GM19468 (cell line): ENCODE results near the gene NOX5.
"Not testable (repeated sequence)": the region's sequence is repeated elsewhere in the genome, so short reads cannot be mapped to it uniquely, and the experiment has no call there.

ENCODE experiments used
- ATAC-seq: cut with Tn5 transposase; IDR thresholded peaks from one replicate; pipeline ENCODE4 v1.9.1; 2021; ENCODE audit warnings: mild to moderate bottlenecking, moderate library complexity, moderate number of reproducible peaks; ENCODE audit not compliant: unreplicated experiment; ENCODE audit errors: extremely low read depth

NOX5 gene, protein sequence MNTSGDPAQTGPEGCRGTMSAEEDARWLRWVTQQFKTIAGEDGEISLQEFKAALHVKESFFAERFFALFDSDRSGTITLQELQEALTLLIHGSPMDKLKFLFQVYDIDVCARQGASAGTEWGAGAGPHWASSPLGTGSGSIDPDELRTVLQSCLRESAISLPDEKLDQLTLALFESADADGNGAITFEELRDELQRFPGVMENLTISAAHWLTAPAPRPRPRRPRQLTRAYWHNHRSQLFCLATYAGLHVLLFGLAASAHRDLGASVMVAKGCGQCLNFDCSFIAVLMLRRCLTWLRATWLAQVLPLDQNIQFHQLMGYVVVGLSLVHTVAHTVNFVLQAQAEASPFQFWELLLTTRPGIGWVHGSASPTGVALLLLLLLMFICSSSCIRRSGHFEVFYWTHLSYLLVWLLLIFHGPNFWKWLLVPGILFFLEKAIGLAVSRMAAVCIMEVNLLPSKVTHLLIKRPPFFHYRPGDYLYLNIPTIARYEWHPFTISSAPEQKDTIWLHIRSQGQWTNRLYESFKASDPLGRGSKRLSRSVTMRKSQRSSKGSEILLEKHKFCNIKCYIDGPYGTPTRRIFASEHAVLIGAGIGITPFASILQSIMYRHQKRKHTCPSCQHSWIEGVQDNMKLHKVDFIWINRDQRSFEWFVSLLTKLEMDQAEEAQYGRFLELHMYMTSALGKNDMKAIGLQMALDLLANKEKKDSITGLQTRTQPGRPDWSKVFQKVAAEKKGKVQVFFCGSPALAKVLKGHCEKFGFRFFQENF

GRCh38 chr15:69014454-69014853 lies at the start of gene NOX5:
NOX5 (plus strand) TSS chr15:69014695; CDS start chr15:69014736, 41 bp downstream.
- ATAC-seq, result no peak

DNA sequence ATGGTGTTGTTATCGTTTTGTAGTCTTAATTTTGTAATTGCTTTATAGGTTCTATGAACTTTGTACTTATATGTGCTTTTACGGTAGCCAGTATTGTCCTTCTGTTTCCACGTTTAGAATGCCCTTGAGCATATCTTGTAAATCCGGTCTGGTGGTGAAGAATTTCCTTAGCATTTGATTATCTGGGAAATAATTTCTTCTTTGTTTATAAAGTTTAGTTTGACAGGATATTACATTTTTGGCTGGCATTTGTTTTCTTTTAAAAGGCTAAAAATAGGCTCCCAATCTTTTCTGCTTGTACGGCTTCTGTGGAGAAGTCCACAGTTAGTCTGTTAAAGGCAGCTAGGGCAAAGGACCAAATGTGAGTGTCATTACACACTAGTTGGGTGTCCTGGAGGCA lies 47.5 kb upstream of the NOX5 start:
- ATAC-seq, result no peak

GRCh38 chr15:68967948-68968347 lies 46.5 kb upstream of the NOX5 start:
- ATAC-seq, result no peak

DNA sequence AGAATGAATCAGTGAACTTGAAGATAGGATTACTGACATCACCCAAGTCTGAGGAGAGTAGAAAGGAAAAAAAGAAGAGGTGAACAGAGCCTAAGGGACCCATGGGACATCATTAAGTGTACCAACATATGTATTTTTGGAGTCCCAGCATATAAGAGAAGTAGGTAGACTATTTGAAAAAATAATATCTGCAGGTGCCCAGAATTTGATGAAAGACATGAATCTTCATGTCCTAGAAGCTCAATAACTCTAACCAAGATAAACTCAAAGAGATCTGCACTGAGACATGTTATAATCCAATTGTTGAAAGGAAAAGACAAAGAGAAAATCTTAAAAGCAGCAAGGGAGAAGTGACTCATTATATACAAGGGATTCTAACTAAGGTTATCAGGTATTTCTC lies 45.2 kb upstream of the NOX5 start:
- no peak for ATAC-seq

GRCh38 chr15:68972201-68973065 lies 42.1 kb upstream of the NOX5 start:
- no peak for ATAC-seq

- ATAC-seq, result not testable (repeated sequence)
Observed at GRCh38 chr15:68975651-68976160, 38.8 kb upstream of the NOX5 start.

- not testable (repeated sequence) for ATAC-seq
Observed at GRCh38 chr15:68977426-68977825, 37.1 kb upstream of the NOX5 start.

- no peak for ATAC-seq
Observed at GRCh38 chr15:68979006-68979405, 35.5 kb upstream of the NOX5 start.

DNA sequence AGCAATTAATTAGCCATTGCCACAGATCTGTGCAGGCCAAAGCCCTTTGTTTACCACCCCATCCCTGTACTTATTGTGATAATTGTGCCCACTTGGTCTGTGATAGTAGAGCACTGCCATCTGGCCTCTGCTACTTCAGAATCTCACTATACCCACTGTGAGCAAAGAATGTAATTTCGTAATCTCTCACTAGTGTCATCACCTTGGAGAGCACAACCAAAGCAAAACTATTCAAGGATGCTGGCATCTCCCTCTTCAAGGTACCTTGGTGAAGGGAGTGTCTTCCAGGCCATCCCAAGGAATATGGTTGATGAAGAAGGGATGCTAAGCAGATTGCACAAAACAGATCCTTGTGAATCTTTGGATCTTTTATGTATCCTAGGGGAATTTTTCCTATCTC lies 34.7 kb upstream of the NOX5 start:
- ATAC-seq, result no peak

GRCh38 chr15:68980786-68981185 lies 33.7 kb upstream of the NOX5 start:
- no peak for ATAC-seq

DNA sequence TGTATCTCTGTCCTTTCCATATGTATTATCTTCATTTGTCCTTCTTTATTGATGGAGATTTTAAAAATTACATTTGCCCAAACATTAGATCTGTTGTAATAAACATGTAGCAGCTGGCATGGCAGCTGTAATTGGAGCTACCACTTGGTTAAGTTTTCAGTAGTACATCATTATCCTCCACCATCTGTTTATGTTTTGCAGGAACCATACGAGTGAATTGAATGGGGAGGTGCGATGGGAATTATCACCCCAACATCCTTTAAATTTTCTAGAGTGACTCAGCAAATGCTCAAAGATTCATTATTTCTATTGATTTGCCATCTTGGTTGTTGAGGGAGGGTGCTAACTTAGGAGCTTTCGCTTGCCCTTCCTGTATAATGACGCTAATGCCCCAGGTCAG lies 32.6 kb upstream of the NOX5 start:
- ATAC-seq, result no peak

DNA sequence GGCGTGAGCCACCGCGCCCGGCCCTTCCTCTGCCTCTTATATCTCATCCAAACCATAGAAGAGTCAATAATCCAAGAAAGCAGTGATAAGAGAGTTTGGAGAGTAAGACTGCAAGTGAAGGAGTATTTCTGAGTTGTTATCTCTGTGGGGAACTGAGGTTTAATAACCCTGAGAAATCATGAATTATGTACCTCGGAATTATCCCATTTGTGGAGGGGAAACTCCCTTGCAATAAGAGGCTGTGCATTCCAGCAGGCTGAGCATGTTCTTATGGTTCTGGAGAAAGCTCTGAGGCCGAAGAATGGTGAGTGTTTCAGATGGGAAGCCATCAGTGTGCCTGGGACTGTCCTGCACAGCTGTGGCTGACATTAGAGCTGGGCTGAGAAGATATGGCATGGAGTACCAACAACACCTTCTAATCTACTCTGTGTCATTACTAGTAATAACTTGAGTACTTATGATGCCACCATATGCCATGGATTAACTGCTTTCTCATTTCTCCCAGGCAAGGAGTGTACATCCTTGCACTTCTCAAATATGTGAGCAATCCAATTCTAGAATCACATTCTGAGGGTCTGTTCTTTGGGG lies 31.4 kb upstream of the NOX5 start:
- ATAC-seq, result no peak

DNA sequence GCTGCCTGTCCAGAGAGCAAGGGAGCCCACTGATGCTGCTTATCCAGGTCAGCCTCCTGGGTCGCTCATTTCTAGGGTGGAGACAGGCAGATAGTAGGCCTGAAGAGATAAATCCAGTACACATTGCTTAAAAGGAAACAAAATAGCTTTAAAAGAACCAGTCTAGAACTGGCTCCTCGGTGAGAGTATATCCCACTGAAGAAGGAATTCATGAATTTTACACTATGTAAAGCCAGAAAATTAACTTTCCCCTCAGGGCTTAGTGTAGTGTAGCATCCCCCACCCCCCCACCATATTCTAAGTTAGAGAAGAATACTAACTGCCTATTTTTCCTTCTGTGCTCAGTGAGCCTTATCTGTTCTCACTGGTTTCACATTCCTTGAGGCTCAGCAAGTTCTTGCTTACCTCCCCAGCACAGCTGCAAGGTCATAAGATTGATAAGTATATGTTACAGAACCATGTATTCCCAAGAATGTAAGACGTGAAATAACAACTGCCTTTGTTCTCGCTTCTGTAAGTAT lies 30.5 kb upstream of the NOX5 start:
- ATAC-seq, result no peak

DNA sequence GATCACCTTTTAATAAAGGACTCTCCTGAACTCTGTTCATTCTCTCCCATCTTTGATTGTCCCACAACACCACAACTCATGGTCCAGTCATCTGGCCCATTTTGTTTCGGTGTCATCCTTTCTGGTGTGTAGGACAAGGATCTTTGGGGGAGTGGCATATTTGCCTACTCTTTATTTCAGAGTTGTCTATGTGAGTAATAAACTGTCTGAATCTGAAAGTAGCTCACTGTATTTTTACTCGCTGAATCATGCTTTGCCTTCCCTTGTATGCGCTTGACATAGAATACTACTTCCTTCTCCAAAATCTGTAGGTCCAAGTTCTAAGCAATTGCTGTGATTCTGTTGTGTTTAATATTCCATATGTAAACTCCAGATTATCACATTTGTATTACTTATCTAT lies 29.9 kb upstream of the NOX5 start:
- no peak for ATAC-seq

DNA sequence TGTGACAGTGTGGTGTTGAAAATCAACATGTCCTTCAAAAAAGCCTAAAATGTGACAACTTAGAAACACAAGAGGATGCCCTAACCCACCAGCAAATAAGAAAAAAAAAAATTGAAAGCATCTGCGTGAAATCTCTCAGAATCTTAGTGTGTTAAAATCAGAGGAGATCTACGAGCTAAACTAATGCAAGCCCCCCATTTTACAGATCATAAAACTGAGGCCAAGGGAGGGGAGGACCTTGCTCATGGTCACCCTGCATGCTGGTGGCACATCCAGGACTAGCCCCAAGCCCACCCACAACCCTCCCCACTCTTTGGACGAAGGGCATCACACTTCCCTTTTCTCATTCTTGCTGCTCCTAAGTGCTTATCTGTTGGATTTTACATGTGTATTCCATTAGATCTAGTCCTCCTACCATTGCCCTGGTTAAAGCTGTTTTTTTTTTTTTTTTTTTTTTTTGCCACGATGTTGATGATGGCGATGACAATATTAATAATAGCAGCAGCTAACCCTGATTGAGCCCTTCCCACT lies 29.1 kb upstream of the NOX5 start:
- no peak for ATAC-seq

DNA sequence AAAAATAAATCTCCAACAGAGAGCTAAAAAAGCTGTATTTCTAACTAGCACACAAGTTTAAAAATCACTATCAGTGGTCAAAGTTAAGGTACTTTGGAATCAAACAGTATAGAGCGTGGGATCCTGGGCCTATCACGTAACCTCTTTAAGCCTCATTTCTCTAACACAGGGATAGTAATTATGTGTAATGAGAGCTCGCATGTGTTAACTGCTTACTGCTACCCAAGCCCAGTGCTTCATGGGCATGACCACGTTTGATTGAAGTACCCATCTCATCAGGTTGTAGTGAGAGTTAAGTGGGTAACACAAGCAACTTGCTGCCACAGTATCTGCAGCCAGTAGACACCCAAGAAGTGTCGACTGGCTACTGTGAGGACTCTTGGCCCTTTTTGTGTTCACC lies 28.2 kb upstream of the NOX5 start:
- ATAC-seq, result no peak

DNA sequence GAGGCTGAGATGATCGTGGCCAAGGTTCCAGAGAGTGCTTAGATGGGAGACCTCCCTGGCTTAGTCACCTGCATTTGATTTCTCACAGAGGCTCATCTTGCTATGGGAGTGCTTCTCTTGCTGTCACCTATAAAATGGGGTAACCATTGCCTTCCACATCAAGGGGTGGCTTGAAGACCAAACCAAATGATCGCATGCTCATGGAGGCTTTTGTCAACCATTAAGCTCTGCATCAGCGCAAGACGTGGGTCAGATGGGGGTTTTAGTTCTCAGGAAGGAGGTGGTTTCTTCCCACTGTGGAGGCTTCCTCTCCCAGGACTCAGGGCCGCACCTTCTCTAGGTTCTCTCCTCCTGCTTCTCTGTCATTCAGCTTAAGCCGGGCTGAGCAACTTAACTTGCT lies 27.4 kb upstream of the NOX5 start:
- no peak for ATAC-seq

- ATAC-seq, result no peak
Observed at GRCh38 chr15:68987676-68988075, 26.8 kb upstream of the NOX5 start.

GRCh38 chr15:68989541-68990230 lies 24.8 kb upstream of the NOX5 start:
- no peak for ATAC-seq
